ENCODE data around the gene RPTOR.
"Not testable (repeated sequence)": the region's sequence is repeated elsewhere in the genome, so short reads cannot be mapped to it uniquely, and the experiment has no call there.

The RPTOR gene

GRCh38 chr17:80544655-80545498 lies at the start of gene RPTOR:
RPTOR (plus strand) TSS chr17:80544838; CDS start chr17:80545630, 792 bp downstream.
- peak; percentile 87 for DNase-seq

- DNase-seq = no peak
These were observed 46.9 kb upstream of the RPTOR start for GRCh38 chr17:80497726-80498241.

GRCh38 chr17:80498242-80498919 lies 46.3 kb upstream of the RPTOR start:
- DNase-seq = no peak

GRCh38 chr17:80498920-80499410 lies 45.7 kb upstream of the RPTOR start:
- DNase-seq = no peak

GRCh38 chr17:80499560-80499959 lies 45.1 kb upstream of the RPTOR start:
- DNase-seq = no peak

- no peak for DNase-seq
These were observed 44.5 kb upstream of the RPTOR start for GRCh38 chr17:80499961-80500665.

GRCh38 chr17:80501741-80502577 lies 42.7 kb upstream of the RPTOR start:
- DNase-seq = no peak

GRCh38 chr17:80502578-80502877 lies 42.1 kb upstream of the RPTOR start:
- DNase-seq = no peak

GRCh38 chr17:80503031-80503430 lies 41.6 kb upstream of the RPTOR start:
- DNase-seq = no peak

- no peak for DNase-seq
These were observed 40.7 kb upstream of the RPTOR start for GRCh38 chr17:80503921-80504320.

GRCh38 chr17:80504686-80505413 lies 39.8 kb upstream of the RPTOR start:
- no peak for DNase-seq

GRCh38 chr17:80507177-80507576 lies 37.5 kb upstream of the RPTOR start:
- not testable (repeated sequence) for DNase-seq

- no peak for DNase-seq
These were observed 36.7 kb upstream of the RPTOR start for GRCh38 chr17:80507965-80508364.

- no peak for DNase-seq
These were observed 35.3 kb upstream of the RPTOR start for GRCh38 chr17:80509311-80509710.

- DNase-seq = no peak
These were observed 34.5 kb upstream of the RPTOR start for GRCh38 chr17:80510132-80510531.

- no peak for DNase-seq
These were observed 33.9 kb upstream of the RPTOR start for GRCh38 chr17:80510772-80511171.

- no peak for DNase-seq
These were observed 33.1 kb upstream of the RPTOR start for GRCh38 chr17:80511222-80512180.

- DNase-seq = no peak
These were observed 32.4 kb upstream of the RPTOR start for GRCh38 chr17:80512233-80512632.

- no peak for DNase-seq
These were observed 31.4 kb upstream of the RPTOR start for GRCh38 chr17:80513201-80513600.

- DNase-seq = no peak
These were observed 30.7 kb upstream of the RPTOR start for GRCh38 chr17:80513892-80514291.

All from stimulated activated CD4-positive, alpha-beta T cell treated with anti-CD3 and anti-CD28 coated beads, Interleukin-4, amount 100 ng/mL, for 4 hours (primary cell).